Glomerular visceral epithelial cell (primary cell): ENCODE measurements around the gene DDX31.
"Not testable (repeated sequence)": the region's sequence is repeated elsewhere in the genome, so short reads cannot be mapped to it uniquely, and the experiment has no call there.

Source experiments
- DNase-seq: peaks from one replicate; pipeline ENCODE4 v3.0.0-alpha.2; 2016; ENCODE audit errors: extremely low spot score

DDX31 gene

GRCh38 chr9:132578367-132578932 is 91.3 kb downstream of the DDX31 start:
- no peak for DNase-seq

DNA sequence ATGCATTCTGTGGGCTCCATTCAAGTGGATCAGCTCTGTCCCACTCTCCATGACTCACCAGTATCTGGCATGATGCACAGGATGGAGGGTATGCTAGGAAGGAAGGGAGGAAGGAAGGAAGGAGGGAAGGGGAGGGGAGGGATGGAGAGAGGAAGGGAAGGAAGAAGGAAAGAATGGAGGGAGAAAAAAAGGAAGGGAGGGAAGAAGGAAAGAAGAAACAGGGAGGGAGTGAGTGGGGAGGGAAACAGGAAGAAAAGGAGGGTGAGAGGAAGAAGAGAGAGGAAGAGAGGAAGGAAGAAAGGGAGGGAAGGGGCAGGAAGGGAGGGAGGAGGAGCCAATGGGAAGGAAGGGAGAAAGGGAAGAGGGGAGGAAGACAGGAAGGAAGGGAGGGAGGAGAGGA is 92.7 kb downstream of the DDX31 start:
- DNase-seq: no peak

- no peak for DNase-seq
Observed at GRCh38 chr9:132575811-132576210, 94.0 kb downstream of the DDX31 start.

- DNase-seq: peak; percentile 76
Observed at GRCh38 chr9:132575005-132575609, 94.7 kb downstream of the DDX31 start.

DNA sequence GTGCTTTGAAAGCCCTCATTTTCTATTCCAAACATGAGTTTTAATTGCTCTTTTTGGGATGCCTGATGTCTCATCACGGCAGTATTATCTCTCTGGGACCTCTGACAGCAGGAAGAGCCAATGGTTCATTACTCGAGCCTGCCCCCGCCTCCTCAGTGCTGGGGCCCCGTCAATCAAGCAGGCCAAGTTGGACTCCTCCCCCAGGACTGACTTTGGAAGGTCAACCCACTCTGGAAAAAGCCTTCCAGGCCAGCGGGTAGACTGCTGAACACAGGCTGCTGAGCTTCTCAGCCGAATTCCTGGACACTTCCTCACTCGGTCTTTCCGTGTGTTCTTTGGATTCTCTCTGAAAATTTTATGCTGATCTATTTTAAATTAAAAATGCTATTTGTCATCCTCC is 96.9 kb downstream of the DDX31 start:
- DNase-seq: no peak

GRCh38 chr9:132571806-132572600 is 97.8 kb downstream of the DDX31 start:
- no peak for DNase-seq

DNA sequence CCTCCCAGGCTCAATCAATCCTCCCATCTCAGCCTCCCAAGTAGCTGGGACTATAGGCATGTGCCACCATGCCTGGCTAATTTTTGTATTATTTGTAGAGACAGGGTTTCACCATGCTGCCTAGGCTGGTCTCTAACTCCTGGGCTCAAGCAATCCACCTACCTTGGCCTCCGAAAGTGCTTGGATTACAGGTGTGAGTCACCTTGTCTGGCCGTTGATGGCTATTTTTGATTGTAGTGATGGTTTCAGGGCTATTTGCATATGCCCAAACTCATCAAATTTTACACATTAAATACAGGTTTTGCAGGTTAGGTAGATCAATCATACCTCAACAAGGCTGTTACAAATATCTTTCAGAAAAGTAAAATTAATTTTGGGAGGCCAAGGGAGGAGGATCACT is 101.0 kb downstream of the DDX31 start:
- not testable (repeated sequence) for DNase-seq

DNA sequence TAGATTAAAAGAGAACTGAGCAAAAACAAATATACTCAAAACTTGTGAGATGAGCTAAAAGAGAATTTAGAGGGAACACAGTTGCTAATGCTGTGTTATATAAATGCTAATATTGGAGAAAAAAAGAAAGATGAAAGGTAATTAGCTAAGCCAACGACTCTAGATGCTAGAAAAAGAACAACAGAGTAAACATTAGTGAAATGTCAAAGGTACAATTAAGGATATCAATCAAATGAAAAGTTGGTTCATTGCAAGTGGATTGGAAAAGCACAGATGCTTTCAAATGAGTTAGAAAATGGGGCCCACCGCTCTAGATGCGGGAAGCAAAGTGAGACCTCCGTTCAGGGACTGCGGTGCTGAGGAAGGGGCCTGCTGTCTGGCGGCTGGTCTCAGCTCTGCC is 105.3 kb downstream of the DDX31 start:
- no peak for DNase-seq

GRCh38 chr9:132562306-132562573 is 107.5 kb downstream of the DDX31 start:
- DNase-seq: no peak

DNA sequence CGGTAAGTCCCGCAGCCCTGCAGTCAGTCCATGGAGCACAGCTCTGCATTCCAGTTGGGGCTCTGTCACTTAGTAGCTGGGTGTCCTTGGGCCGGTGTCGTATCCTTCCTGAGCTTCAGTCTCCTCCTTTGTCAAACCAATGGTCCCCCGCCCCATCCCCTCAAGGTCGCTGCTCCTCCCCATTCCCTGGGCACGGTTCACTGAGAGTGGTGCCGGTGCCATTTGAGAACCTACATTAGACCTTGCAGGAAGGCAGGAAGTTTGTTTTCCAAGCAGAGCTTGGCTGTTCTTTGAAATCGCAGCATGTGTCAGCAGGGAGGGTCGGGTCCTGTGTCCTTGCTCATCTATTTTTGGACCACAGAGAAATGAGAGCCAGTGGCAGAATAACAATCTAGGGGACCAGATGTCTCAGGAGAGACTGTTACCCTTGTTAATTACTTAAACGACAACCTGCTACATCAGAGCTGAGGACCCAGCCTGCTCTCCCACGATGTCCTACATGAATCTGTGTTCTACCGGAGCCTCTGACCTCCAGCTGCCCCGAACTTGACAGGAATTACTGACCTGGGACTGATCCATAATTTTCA is 109.1 kb downstream of the DDX31 start:
- DNase-seq: no peak

- no peak for DNase-seq
Observed at GRCh38 chr9:132559711-132560110, 110.1 kb downstream of the DDX31 start.

DNA sequence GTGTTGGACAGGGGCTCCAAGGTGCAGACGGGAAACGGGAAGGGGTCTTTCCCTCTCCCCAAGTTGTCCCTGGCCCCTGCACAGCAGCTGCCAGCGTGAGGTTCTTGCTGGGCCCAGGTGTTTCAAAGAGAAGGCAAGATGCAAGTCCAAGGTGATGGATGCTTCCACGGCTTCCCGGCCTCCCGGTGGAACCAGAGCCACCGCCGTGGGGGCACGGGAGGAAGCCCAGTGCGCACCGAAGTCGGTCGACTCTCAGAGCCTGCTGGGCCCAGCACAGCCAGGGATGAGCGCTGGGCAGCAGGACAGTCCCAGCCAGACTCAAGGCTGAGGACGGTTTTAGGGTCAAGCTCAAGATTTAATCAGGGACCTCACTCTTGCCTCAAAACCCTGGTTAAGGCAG is 112.6 kb downstream of the DDX31 start:
- DNase-seq: no peak

- no peak for DNase-seq
Observed at GRCh38 chr9:132556714-132557113, 113.1 kb downstream of the DDX31 start.

GRCh38 chr9:132556235-132556634 is 113.5 kb downstream of the DDX31 start:
- DNase-seq: no peak

GRCh38 chr9:132555528-132555927 is 114.3 kb downstream of the DDX31 start:
- DNase-seq: no peak

DNA sequence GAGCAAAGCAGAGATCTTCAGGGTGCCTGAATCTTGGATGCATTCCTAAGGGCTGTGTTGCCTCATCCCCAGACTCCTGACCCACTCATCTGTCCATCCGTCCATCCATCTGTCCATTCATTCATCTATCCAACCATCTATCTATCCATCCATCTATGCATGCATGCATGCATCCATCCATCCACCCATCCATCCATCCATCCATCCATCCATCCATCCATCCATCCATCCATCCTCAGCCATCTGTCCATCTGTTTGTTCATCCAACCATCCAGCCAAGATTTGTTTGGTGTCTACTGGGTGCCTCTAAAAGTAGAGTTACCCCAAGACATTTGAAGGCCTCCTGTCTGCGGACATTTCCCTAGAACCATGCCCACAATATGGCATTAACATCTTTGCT is 115.0 kb downstream of the DDX31 start:
- DNase-seq: no peak

DNA sequence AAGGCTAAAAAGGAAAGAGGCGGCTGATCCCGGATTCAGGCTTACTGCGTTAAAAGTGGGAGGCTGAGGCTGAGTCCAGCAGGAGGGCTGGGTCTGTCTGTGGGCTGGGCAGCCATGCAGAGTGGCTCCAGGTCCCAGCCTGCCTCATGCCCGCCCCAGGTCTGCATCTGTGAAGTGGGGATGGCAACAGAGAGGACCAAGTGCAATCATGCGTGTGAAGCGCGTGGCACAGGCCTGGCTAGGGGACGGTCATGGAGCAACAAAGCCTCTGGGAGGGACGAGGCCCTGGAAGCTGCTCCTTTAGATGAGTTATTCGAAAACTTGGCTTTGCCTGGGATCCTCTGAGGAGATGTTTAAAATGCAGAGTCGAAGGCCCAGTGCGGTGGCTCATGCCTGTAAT is 117.7 kb downstream of the DDX31 start:
- no peak for DNase-seq

GRCh38 chr9:132551556-132551955 is 118.2 kb downstream of the DDX31 start:
- DNase-seq: no peak

DNA sequence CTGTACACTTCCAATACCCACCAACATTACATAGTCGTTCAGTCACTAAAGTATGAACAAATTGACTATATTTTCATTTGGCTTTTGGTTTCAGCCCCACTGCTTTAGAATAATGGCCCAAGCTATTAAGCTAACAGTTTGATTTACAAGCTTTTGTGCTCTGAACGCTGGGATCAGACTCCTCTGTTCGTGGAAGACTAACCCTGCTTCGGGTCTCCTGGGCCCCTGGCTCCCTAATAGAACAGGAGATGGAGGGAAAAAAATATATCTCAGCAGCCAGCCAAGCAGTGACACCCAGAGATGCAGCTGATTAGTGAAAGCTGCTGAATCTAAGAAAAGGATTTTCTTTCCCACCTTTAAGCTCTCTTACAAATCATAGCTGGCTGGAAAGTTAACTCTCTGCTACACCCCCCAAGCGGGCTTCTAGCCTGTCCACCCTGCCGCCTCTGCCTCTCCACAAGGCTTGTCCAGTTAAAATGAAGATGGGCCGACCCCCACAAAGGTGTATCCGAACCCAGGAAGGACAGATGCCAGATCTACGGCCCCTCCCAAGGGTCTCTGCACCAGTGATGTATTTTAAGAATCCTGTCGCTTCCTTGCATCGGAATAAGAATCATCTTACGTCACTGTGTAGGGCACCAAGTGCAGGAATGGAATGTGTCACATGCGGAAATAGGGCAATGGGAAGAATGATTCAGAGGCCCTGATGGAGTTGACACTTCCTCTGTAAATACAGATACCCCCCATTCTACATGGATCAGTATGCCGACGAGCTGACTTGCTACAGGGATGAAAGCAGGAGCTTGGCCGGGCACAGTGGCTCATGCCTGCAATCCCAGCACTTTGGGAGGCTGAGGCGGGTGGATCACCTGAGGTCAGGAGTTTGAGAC is 120.8 kb downstream of the DDX31 start:
- DNase-seq: no peak

- no peak for DNase-seq
Observed at GRCh38 chr9:132547976-132548730, 121.6 kb downstream of the DDX31 start.

GRCh38 chr9:132547436-132547835 is 122.3 kb downstream of the DDX31 start:
- no peak for DNase-seq
